Mesothelial cell of epicardium (in vitro differentiated cells): ENCODE data around the gene IL2RA. TPM values are rescaled to one million over a fixed set of nuclear protein-coding genes. Genes with fewer than 3 reads are reported as not detected.

Experiments
- DNase-seq, 2 experiments: peaks; one replicate each; pipeline ENCODE4 v3.0.0; 2021; ENCODE audit warnings: low spot score in 2 of 2; ENCODE audit not compliant: unreplicated experiment in 2 of 2
- H3K27ac Mint-ChIP-seq: 2 replicates; pipeline ENCODE4 v1.8.0; 2021; ENCODE audit warnings: mixed read lengths
- H3K27me3 Mint-ChIP-seq: 2 replicates; pipeline ENCODE4 v1.8.0; 2021; ENCODE audit warnings: low read depth, mixed read lengths
- H3K36me3 Mint-ChIP-seq: 2 replicates; pipeline ENCODE4 v1.8.0; 2021; ENCODE audit warnings: mixed read lengths
- H3K4me1 Mint-ChIP-seq: 2 replicates; pipeline ENCODE4 v1.8.0; 2021; ENCODE audit warnings: mixed read lengths
- H3K4me3 Mint-ChIP-seq: 2 replicates; pipeline ENCODE4 v1.8.0; 2021; ENCODE audit warnings: mild to moderate bottlenecking, moderate library complexity, mixed read lengths
- H3K9me3 Mint-ChIP-seq: 2 replicates; pipeline ENCODE4 v1.8.0; 2021; ENCODE audit warnings: mixed read lengths
- total RNA-seq: library from RNA; stranded (reverse); gene quantifications from 3 replicates; pipeline ENCODE4 v1.2.1, GENCODE V29; 2021
- TF ChIP-seq, protein P1 (sequence below): fragments of 200-600 bp; sonication (generic); IDR thresholded peaks from one replicate; pipeline ENCODE4 v1.5.0; 2021; ENCODE audit warnings: antibody characterized with exemption; ENCODE audit not compliant: unreplicated experiment

IL2RA gene
- total RNA-seq, 1 donor from 2014 or later: not detected

DNA sequence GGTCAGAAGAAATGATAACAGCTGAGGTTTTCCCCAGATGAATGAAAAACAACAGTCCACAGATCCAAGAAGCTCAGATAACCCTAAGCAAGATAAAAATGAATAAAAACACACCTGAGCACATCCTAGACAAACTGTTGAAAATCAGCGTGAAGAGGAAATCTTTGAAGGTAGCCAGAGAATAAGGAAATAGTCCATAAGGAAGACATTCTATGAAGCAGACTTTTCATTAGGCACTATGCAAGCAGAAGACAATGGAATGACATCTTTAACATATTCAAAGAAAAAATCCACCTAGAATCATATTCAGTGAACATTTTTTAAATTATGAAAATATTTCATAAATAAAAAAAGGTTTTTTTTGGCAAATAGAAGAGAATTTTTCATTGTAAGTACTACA lies 69.8 kb downstream of the IL2RA start:
- TF ChIP-seq, protein P1, sequence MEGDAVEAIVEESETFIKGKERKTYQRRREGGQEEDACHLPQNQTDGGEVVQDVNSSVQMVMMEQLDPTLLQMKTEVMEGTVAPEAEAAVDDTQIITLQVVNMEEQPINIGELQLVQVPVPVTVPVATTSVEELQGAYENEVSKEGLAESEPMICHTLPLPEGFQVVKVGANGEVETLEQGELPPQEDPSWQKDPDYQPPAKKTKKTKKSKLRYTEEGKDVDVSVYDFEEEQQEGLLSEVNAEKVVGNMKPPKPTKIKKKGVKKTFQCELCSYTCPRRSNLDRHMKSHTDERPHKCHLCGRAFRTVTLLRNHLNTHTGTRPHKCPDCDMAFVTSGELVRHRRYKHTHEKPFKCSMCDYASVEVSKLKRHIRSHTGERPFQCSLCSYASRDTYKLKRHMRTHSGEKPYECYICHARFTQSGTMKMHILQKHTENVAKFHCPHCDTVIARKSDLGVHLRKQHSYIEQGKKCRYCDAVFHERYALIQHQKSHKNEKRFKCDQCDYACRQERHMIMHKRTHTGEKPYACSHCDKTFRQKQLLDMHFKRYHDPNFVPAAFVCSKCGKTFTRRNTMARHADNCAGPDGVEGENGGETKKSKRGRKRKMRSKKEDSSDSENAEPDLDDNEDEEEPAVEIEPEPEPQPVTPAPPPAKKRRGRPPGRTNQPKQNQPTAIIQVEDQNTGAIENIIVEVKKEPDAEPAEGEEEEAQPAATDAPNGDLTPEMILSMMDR: no peak
- no peaks in the 10 kb centered on the region for H3K4me1 Mint-ChIP-seq
- peaks cover 38% of the 10 kb centered on the region for H3K9me3 Mint-ChIP-seq
- no peak overlapping the region for H3K4me3 Mint-ChIP-seq
- H3K27ac Mint-ChIP-seq: no peak overlapping the region
- H3K27me3 Mint-ChIP-seq: peaks cover 10% of the 10 kb centered on the region
- H3K36me3 Mint-ChIP-seq: no peaks in the 10 kb centered on the region
- no peak for DNase-seq

DNA sequence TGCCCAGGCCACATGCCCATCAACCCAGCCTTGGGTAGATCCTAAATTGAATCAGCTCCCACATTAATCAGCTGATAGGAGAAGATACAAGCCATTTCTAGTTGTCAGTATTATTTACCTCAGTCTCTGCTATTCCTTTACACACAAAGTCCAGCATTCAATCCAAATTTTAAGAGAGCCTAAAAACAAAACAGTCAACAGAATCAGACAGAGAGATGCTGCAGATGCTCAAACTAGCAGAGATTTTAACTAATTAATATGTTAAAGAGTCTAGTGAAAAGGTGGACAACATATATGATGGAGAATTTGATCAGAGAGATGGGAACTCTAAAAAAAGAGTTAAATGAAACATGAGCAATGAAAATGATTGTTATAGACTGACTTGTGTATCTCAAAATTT lies 70.5 kb downstream of the IL2RA start:
- TF ChIP-seq, protein P1: no peak
- no peaks in the 10 kb centered on the region for H3K36me3 Mint-ChIP-seq
- H3K27ac Mint-ChIP-seq: no peak overlapping the region
- peaks cover 38% of the 10 kb centered on the region for H3K9me3 Mint-ChIP-seq
- peaks cover 3% of the 10 kb centered on the region for H3K4me1 Mint-ChIP-seq
- DNase-seq: no peak
- peaks cover 8% of the 10 kb centered on the region for H3K27me3 Mint-ChIP-seq
- H3K4me3 Mint-ChIP-seq: no peak overlapping the region

DNA sequence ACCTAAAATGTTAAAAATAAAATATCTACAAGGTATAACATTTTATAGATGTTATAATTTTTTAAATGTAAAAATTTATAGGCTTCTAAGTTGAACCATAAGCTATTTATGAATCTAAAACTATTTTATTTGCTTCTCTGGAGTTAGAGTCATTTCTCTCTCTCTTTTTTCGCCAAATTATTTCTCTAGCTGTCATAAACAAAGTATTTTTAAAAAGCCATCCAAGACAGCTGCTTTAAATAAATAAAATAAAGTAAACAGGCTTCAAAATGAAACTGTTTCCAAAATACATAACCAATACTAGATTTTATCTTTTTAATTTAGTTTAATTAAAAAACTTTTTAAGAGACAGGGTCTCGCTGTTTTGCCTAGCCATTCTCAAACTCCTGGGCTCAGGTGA lies 72.4 kb downstream of the IL2RA start:
- Mint-ChIP-seq H3K4me1 (peaks cover 5% of the 10 kb centered on the region), H3K9me3 (peaks cover 33% of the 10 kb centered on the region), H3K27ac (no peak overlapping the region), H3K4me3 (no peak overlapping the region), H3K27me3 (peaks cover 18% of the 10 kb centered on the region), H3K36me3 (no peaks in the 10 kb centered on the region)
- TF ChIP-seq, protein P1: no peak
- DNase-seq: no peak

DNA sequence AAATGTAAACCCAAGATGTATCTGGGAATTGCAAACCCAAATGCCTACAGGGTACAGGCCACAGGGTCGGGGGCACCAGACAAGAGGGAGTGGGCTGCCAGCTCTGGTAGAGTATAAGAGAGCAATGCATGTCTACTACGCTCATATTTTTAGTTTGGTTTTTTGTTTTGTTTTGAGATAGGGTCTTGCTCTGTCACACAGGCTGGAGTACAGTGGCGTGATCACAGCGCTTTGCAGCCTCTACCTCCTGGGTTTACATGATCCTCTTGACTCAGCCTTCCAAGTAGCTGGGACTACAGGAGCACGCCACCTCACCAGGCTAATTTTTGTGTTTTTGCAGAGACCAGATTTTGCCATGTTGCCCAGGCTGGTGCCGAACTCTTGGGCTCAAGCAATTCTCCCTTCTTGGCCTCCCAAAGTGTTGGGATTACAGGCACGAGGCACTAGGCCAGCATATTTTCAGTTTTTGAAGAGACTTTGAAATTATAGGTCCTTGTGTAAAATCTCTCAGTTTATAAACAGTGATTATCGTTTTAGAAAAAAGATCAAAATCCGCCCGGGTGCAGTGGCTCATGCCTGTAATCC lies 73.7 kb downstream of the IL2RA start:
- Mint-ChIP-seq H3K9me3 (peaks cover 21% of the 10 kb centered on the region), H3K27ac (no peak overlapping the region), H3K4me3 (no peak overlapping the region), H3K4me1 (peaks cover 5% of the 10 kb centered on the region), H3K27me3 (peaks cover 26% of the 10 kb centered on the region), H3K36me3 (no peaks in the 10 kb centered on the region)
- no peak for DNase-seq
- TF ChIP-seq, protein P1: no peak

DNA sequence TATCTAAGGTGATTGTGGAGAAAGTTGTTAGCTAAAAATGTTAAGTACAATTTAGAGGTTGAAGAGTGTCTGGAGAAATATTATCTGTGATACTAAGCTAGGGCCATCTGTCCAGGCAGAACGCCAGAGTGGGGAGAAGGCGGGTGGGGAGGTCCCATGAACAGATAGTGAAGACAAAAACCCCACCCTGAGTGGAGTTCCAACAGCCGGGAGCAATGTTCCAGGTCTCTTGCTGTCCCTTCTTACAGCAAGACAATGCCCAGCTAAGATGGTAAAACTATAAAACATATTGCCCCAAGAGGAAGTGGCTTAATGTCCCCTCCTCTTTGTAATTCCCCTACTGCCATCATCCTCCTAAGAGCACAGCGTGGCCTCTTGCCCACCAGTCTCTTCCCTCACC lies 74.4 kb downstream of the IL2RA start:
- TF ChIP-seq, protein P1: no peak

DNA sequence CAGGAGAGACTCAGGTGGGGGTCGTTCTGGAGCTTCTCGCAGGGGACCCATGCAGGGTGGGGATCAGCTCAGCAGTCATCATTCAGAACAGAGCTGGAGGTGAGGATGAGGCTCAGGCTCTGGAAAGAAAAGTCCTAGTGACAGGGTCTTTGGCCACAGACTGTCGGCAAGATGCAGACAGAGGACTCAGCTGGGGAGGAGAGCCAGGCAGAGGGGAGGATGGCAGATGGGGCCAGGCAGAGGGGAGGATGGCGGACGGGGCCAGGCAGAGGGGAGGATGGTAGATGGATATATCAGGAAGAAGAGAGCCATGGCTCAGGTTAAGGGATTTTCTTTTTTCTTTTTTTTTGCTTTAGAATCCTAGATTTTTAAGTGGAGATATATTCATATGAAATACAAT lies 77.1 kb downstream of the IL2RA start:
- no peak overlapping the region for H3K27ac Mint-ChIP-seq
- TF ChIP-seq, protein P1: no peak
- H3K4me3 Mint-ChIP-seq: no peak overlapping the region
- no peak for DNase-seq
- H3K4me1 Mint-ChIP-seq: peaks cover 5% of the 10 kb centered on the region
- H3K9me3 Mint-ChIP-seq: no peaks in the 10 kb centered on the region
- H3K27me3 Mint-ChIP-seq: peaks cover 49% of the 10 kb centered on the region
- no peaks in the 10 kb centered on the region for H3K36me3 Mint-ChIP-seq

More for the DNA sequence above, 74.4 kb downstream of the IL2RA start:
- Mint-ChIP-seq H3K36me3 (no peaks in the 10 kb centered on the region), H3K27me3 (peaks cover 28% of the 10 kb centered on the region), H3K4me3 (no peak overlapping the region), H3K27ac (no peak overlapping the region), H3K9me3 (peaks cover 16% of the 10 kb centered on the region), H3K4me1 (peaks cover 5% of the 10 kb centered on the region)
- DNase-seq: no peak
